Measurements from ENCODE around the gene USHBP1. TPM values are rescaled to one million over a fixed set of nuclear protein-coding genes. Genes with fewer than 3 reads are reported as not detected.
A peak's percentile ranks its signal among the peaks of the same experiment; 100 is the strongest.

The USHBP1 gene
- total and polyA plus RNA-seq, 2 of the 13 experiments (the other 11 are each of a cell fraction or from before 2014, with no cell fraction given): 0.15 to 1.5 TPM

GRCh38 chr19:17214508-17215126 is 49.9 kb downstream of the USHBP1 start (continued):
- TF ChIP-seq SALL2 (CRISPR knock-in tag; IDR thresholded peaks at IDR 0.05) (no peak), ZSCAN29 (CRISPR knock-in tag; conservative IDR thresholded peaks at IDR 0.05) (0 out of 2 replicates have a peak, but pooled peaks have one; percentile 14), ZNF331 (CRISPR knock-in tag; IDR thresholded peaks at IDR 0.05) (no peak), ZBTB38 (CRISPR knock-in tag; IDR thresholded peaks at IDR 0.05) (peak; percentile 12; the same call in 1 of the 2 replicates), BRCA1 (CRISPR knock-in tag; IDR thresholded peaks at IDR 0.05) (no peak), ZNF510 (CRISPR knock-in tag; IDR thresholded peaks at IDR 0.05; ENCODE audit: low read depth) (0 out of 2 replicates have a peak, but pooled peaks have one; percentile 8), ZNF441 (CRISPR knock-in tag; IDR thresholded peaks at IDR 0.05; ENCODE audit: borderline replicate concordance) (0 out of 2 replicates have a peak, but pooled peaks have one; percentile 20), HNRNPH1 (optimal IDR thresholded peaks at IDR 0.05; ENCODE audit: low read depth, low read length) (peak; percentile 9), ZNF580 (CRISPR knock-in tag; IDR thresholded peaks at IDR 0.05; ENCODE audit: borderline replicate concordance, low read depth) (no peak), U2AF2 (IDR thresholded peaks at IDR 0.05; ENCODE audit: low read depth, low read length) (no peak), PAF1 (CRISPR knock-in tag; IDR thresholded peaks at IDR 0.05) (0 out of 2 replicates have a peak, but pooled peaks have one; percentile 24), YEATS2 (CRISPR knock-in tag; IDR thresholded peaks at IDR 0.05; ENCODE audit: borderline replicate concordance) (0 out of 2 replicates have a peak, but pooled peaks have one; percentile 1), ZNF251 (CRISPR knock-in tag; IDR thresholded peaks at IDR 0.05) (no peak), KDM5A (IDR thresholded peaks at IDR 0.05; ENCODE audit: borderline replicate concordance, low read length) (no peak), AFF4 (CRISPR knock-in tag; IDR thresholded peaks at IDR 0.05) (no peak), RBM22 (optimal IDR thresholded peaks at IDR 0.05; ENCODE audit: low read length) (peak; percentile 11), ETV5 (CRISPR knock-in tag; IDR thresholded peaks at IDR 0.05; ENCODE audit: borderline replicate concordance) (no peak), ZNF878 (CRISPR knock-in tag; IDR thresholded peaks at IDR 0.05) (0 out of 2 replicates have a peak, but pooled peaks have one; percentile 1), NAIF1 (CRISPR knock-in tag; IDR thresholded peaks at IDR 0.05; ENCODE audit: borderline replicate concordance) (0 out of 2 replicates have a peak, but pooled peaks have one; percentile 17), ZFP37 (CRISPR knock-in tag; IDR thresholded peaks at IDR 0.05; ENCODE audit: borderline replicate concordance) (peak; percentile 66; the same call in 1 of the 2 replicates), HIC2 (CRISPR knock-in tag; IDR thresholded peaks at IDR 0.05; ENCODE audit: low read depth) (0 out of 2 replicates have a peak, but pooled peaks have one; percentile 13), MATR3 (CRISPR knock-in tag; IDR thresholded peaks at IDR 0.05) (no peak), MTA3 (CRISPR knock-in tag; IDR thresholded peaks at IDR 0.05) (no peak), KMT2B (CRISPR knock-in tag; IDR thresholded peaks at IDR 0.05) (no peak)

Data from HepG2 (cell line).